HepG2 (cell line): ENCODE results near the gene ADSL. TPM values are rescaled to one million over a fixed set of nuclear protein-coding genes. Genes with fewer than 3 reads are reported as not detected.

Experiments
- ATAC-seq: fragments of 200-7000 bp; cut with Tn5 transposase; 3 replicates; pipeline ENCODE4 v1.9.1; 2020; ENCODE audit warnings: mild to moderate bottlenecking, moderate library complexity
- BruUV-seq: library from RNA; stranded (reverse); fragments of 400-500 nt; replicated peaks from 2 replicates; lab custom pipeline; 2021; lab: Mats Ljungman, UMichigan
- CTCF ChIA-PET: fragments of 300-600 bp; formaldehyde crosslinking; extraction: SDS; loops from one replicate; lab custom pipeline; 2021; ENCODE audit warnings: low total read pairs, inconsistent platforms, low intra/inter-chr PET ratio; lab: Yijun Ruan, JAX
- POLR2A ChIA-PET: fragments of 350-600 bp; sonication (Branson Sonifier 250); formaldehyde crosslinking; loops from one replicate; lab custom pipeline; 2020; ENCODE audit warnings: antibody characterized with exemption, inconsistent platforms; lab: Yijun Ruan, JAX
- DNase-seq: peaks from one replicate; pipeline ENCODE4 v3.0.0-alpha.2; 2015; ENCODE audit warnings: low spot score
- FAIRE-seq: peaks from 3 replicates; lab custom pipeline; 2011; peaks lifted over from hg19 to GRCh38; lab: Jason Lieb, UNC
- H2AFZ ChIP-seq: one replicate; pipeline ENCODE4 v1.6.1; 2011; ENCODE audit warnings: low read length, inconsistent platforms
- H3K27ac ChIP-seq: fragments of 300-600 bp; 3 replicates; pipeline ENCODE4 v1.8.0; 2011; ENCODE audit warnings: mixed run types, mild to moderate bottlenecking, mixed read lengths, low read length, inconsistent platforms; ENCODE audit not compliant: insufficient read depth; ENCODE audit errors: extremely low read length
- H3K27me3 ChIP-seq, 2 experiments: fragments of 200-600 bp in 1 of 2; 2 replicates in 1 of 2; 3 replicates in 1 of 2; pipeline versions ENCODE4 v1.6.0 to v1.8.0; 2011; ENCODE audit warnings: low read length in 2 of 2, mild to moderate bottlenecking in 2 of 2, moderate library complexity in 2 of 2, inconsistent platforms in 1 of 2; ENCODE audit not compliant: insufficient read depth in 2 of 2, control insufficient read depth in 1 of 2
- H3K36me3 ChIP-seq, 2 experiments: fragments of 200-600 bp in 1 of 2; replicated peaks in 1 of 2; 2 replicates in 1 of 2; 3 replicates in 1 of 2; pipeline versions ENCODE4 v1.5.1 to v1.8.0; 2011; ENCODE audit warnings: low read length in 2 of 2, inconsistent platforms in 1 of 2; ENCODE audit not compliant: insufficient read depth in 2 of 2, control insufficient read depth in 1 of 2
- H3K4me1 ChIP-seq: 2 replicates; pipeline ENCODE4 v1.5.1; 2012; ENCODE audit warnings: low read length, inconsistent platforms; ENCODE audit not compliant: insufficient read depth
- H3K4me2 ChIP-seq: 2 replicates; pipeline ENCODE4 v1.6.0; 2011; ENCODE audit warnings: low read depth, low read length, inconsistent platforms
- H3K4me3 ChIP-seq, 3 experiments: fragments of 200-600 bp in 1 of 3; sonication (generic), shearing (Covaris generic) in 1 of 3; replicated peaks in 1 of 3; 2 replicates each; pipeline ENCODE4 v1.5.1; 2011 to 2016; ENCODE audit warnings: low read length in 3 of 3, inconsistent platforms in 2 of 3, low read depth in 2 of 3, mild to moderate bottlenecking in 2 of 3, control low read depth in 1 of 3, mixed read lengths in 1 of 3; ENCODE audit not compliant: insufficient read depth in 1 of 3
- H3K79me2 ChIP-seq: one replicate; pipeline ENCODE4 v1.6.1; 2011; ENCODE audit warnings: low read length, inconsistent platforms; ENCODE audit not compliant: insufficient read depth
- H3K9ac ChIP-seq: 2 replicates; pipeline ENCODE4 v1.6.0; 2011; ENCODE audit warnings: mild to moderate bottlenecking, low read depth, low read length, inconsistent platforms; ENCODE audit not compliant: insufficient read depth
- H3K9me3 ChIP-seq: 2 replicates; pipeline ENCODE4 v1.5.1; 2012; ENCODE audit warnings: mild to moderate bottlenecking, low read length
- H4K20me1 ChIP-seq: 2 replicates; pipeline ENCODE4 v1.6.0; 2011; ENCODE audit warnings: inconsistent platforms, mild to moderate bottlenecking, low read length, moderate library complexity; ENCODE audit not compliant: insufficient read depth
- ARNT2 ChIP-seq: sonication (generic); formaldehyde crosslinking; IDR thresholded peaks from 2 replicates; pipeline ENCODE4 v1.8.0; 2022; ENCODE audit warnings: mild to moderate bottlenecking, low read depth, missing genetic modification reagents, moderate library complexity
- KLF11 ChIP-seq: IDR thresholded peaks from 2 replicates; pipeline ENCODE4 v1.6.1; 2016; ENCODE audit warnings: missing compliant biosample characterization
- POLR2G ChIP-seq: fragments of 200-400 bp; formaldehyde crosslinking; IDR thresholded peaks from 2 replicates; pipeline ENCODE4 v1.6.1; 2018; ENCODE audit warnings: mild to moderate bottlenecking, low read depth, low read length, moderate library complexity
- PRMT3 ChIP-seq: sonication (generic); formaldehyde crosslinking; IDR thresholded peaks from 2 replicates; pipeline ENCODE4 v1.8.1; 2022; ENCODE audit warnings: low read depth, mild to moderate bottlenecking, moderate library complexity, missing genetic modification reagents, borderline replicate concordance
- RBFOX2 ChIP-seq: fragments of 200-400 bp; formaldehyde crosslinking; IDR thresholded peaks from 2 replicates; pipeline ENCODE4 v1.6.1; 2017; ENCODE audit warnings: low read depth, mild to moderate bottlenecking, low read length
- REPIN1 ChIP-seq: sonication (generic); formaldehyde crosslinking; IDR thresholded peaks from 2 replicates; pipeline ENCODE4 v1.8.0; 2022; ENCODE audit warnings: missing genetic modification reagents, low read depth, mild to moderate bottlenecking, borderline replicate concordance
- ZKSCAN1 ChIP-seq: fragments of 150-350 bp; IDR thresholded peaks from 2 replicates; pipeline ENCODE4 v1.6.1; 2014; ENCODE audit warnings: low read length
- ZNF263 ChIP-seq: sonication (generic); formaldehyde crosslinking; IDR thresholded peaks from 2 replicates; pipeline ENCODE4 v1.4.0; 2020; ENCODE audit warnings: missing genetic modification reagents
- ZNF367 ChIP-seq: sonication (generic); formaldehyde crosslinking; IDR thresholded peaks from 2 replicates; pipeline ENCODE4 v1.4.0; 2020; ENCODE audit warnings: missing genetic modification reagents, borderline replicate concordance
- WGBS: methylation state at CpG from one replicate; pipeline ENCODE4 v1.1.6; 2017; ENCODE audit warnings: low lambda C conversion rate; 5-methylcytosine and 5-hydroxymethylcytosine counted together
- in situ Hi-C: cut with HindIII; loops from 2 replicates; pipeline ENCODE4 v1.10.0; 2017; ENCODE audit warnings: low pct_unique_long_range_greater_than_20kb; ENCODE audit not compliant: extremely low pct_ligation_motif_present
- intact Hi-C: fragments of 100-400 bp; cut with micrococcal nuclease; formaldehyde crosslinking; loops from one replicate; pipeline ENCODE4 v1.10.0; 2022; ENCODE audit not compliant: unreplicated experiment
- polyA plus RNA-seq, 8 experiments: library from polyadenylated mRNA; depleted of rRNA in 3 of 8; stranded (reverse) in 7 of 8; unstranded in 1 of 8; fragments of >200 nt; fragmentation: Illumina TruSeq in 4 of 8; extraction: Trizol in 4 of 8; gene quantifications; 2 replicates each; pipeline versions ENCODE4 v1.2.1 to v1.2.3, GENCODE V29; 2011 to 2016; ENCODE audit warnings: low read depth in 4 of 8, missing spikeins in 1 of 8, mixed read lengths in 1 of 8; ENCODE audit not compliant: insufficient read depth in 1 of 8
- total RNA-seq, 5 experiments: library from RNA; depleted of rRNA; stranded (reverse); fragments of >200 nt; fragmentation: Illumina TruSeq; extraction: Trizol; gene quantifications; 2 replicates each; pipeline ENCODE4 v1.2.3, GENCODE V29; 2016; ENCODE audit warnings: low read depth in 1 of 5
- TF ChIP-seq, protein P1 (sequence below): sonication (generic); formaldehyde crosslinking; IDR thresholded peaks from 2 replicates; pipeline ENCODE4 v1.4.0; 2020; ENCODE audit warnings: missing genetic modification reagents

Gene ADSL
- total and polyA plus RNA-seq, 2 of the 13 experiments (the other 11 are each of a cell fraction or from before 2014, with no cell fraction given), result 123 to 174 TPM

DNA sequence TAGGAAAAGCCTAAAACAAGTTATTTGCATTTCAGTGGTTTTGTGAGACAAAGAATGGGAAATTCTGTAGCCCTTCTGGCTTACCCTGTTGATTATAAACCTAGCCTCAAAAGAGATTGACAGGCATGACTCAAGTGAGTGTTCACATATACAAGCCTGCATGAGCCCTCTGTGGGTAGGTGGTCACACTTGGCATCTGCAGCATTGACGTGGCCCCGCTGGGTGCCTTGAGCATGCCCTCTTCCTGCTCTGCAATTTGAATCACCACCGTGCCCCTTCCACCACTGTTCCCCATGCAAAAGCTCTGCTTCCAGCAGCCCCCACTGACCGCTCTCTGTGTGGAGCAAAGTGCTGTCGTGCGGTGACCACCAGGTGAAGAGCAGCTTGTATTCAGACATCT is 21.0 kb upstream of the ADSL start:
- H4K20me1 ChIP-seq, result no peaks in the 10 kb centered on the region; the same call in 1 of the 2 replicates
- 98% methylated on average over 5 of the region's 6 CpGs for WGBS
- H3K27me3 ChIP-seq, result no peaks in the 10 kb centered on the region
- intact Hi-C loops (no loop called here), in situ Hi-C loops (no loop called here)
- ChIA-PET CTCF (no interaction called here), POLR2A (no interaction called here)
- H3K27ac ChIP-seq, result no peak overlapping the region
- no peak for FAIRE-seq
- no peaks in the 10 kb centered on the region for H3K9me3 ChIP-seq
- no TSS peak for BruUV-seq
- no peak overlapping the region for H3K4me2 ChIP-seq
- DNase-seq, result no peak
- no peak for TF ChIP-seq ZKSCAN1
- TF ChIP-seq, protein P1, sequence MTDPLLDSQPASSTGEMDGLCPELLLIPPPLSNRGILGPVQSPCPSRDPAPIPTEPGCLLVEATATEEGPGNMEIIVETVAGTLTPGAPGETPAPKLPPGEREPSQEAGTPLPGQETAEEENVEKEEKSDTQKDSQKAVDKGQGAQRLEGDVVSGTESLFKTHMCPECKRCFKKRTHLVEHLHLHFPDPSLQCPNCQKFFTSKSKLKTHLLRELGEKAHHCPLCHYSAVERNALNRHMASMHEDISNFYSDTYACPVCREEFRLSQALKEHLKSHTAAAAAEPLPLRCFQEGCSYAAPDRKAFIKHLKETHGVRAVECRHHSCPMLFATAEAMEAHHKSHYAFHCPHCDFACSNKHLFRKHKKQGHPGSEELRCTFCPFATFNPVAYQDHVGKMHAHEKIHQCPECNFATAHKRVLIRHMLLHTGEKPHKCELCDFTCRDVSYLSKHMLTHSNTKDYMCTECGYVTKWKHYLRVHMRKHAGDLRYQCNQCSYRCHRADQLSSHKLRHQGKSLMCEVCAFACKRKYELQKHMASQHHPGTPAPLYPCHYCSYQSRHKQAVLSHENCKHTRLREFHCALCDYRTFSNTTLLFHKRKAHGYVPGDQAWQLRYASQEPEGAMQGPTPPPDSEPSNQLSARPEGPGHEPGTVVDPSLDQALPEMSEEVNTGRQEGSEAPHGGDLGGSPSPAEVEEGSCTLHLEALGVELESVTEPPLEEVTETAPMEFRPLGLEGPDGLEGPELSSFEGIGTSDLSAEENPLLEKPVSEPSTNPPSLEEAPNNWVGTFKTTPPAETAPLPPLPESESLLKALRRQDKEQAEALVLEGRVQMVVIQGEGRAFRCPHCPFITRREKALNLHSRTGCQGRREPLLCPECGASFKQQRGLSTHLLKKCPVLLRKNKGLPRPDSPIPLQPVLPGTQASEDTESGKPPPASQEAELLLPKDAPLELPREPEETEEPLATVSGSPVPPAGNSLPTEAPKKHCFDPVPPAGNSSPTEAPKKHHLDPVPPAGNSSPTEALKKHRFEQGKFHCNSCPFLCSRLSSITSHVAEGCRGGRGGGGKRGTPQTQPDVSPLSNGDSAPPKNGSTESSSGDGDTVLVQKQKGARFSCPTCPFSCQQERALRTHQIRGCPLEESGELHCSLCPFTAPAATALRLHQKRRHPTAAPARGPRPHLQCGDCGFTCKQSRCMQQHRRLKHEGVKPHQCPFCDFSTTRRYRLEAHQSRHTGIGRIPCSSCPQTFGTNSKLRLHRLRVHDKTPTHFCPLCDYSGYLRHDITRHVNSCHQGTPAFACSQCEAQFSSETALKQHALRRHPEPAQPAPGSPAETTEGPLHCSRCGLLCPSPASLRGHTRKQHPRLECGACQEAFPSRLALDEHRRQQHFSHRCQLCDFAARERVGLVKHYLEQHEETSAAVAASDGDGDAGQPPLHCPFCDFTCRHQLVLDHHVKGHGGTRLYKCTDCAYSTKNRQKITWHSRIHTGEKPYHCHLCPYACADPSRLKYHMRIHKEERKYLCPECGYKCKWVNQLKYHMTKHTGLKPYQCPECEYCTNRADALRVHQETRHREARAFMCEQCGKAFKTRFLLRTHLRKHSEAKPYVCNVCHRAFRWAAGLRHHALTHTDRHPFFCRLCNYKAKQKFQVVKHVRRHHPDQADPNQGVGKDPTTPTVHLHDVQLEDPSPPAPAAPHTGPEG, result no peak
- TF ChIP-seq KLF11, result no peak
- TF ChIP-seq RBFOX2, result no peak
- TF ChIP-seq ARNT2 (CRISPR knock-in tag), result no peak
- TF ChIP-seq ZNF263 (CRISPR knock-in tag), result no peak
- no peak for TF ChIP-seq REPIN1
- TF ChIP-seq POLR2G, result no peak
- TF ChIP-seq PRMT3 (CRISPR knock-in tag), result no peak
- no peak for TF ChIP-seq ZNF367
- TF ChIP-seq, all 625 proteins: peak for 0
- Histone ChIP-seq H3K9ac (no peak overlapping the region), H3K36me3 (peaks cover 8 to 33% of the 10 kb centered on the region in 2 experiments), H3K79me2 (no peaks in the 10 kb centered on the region), H3K4me1 (no peaks in the 10 kb centered on the region), H2AFZ (no peak overlapping the region), H3K4me3 (no peak overlapping the region)
- no peak for ATAC-seq
